ENCODE results near the gene ANKS3. TPM values are rescaled to one million over a fixed set of nuclear protein-coding genes. Genes with fewer than 3 reads are reported as not detected.

ANKS3 gene
- total RNA-seq, 2 donors from 2014 or later: 11.0 to 11.6 TPM

DNA sequence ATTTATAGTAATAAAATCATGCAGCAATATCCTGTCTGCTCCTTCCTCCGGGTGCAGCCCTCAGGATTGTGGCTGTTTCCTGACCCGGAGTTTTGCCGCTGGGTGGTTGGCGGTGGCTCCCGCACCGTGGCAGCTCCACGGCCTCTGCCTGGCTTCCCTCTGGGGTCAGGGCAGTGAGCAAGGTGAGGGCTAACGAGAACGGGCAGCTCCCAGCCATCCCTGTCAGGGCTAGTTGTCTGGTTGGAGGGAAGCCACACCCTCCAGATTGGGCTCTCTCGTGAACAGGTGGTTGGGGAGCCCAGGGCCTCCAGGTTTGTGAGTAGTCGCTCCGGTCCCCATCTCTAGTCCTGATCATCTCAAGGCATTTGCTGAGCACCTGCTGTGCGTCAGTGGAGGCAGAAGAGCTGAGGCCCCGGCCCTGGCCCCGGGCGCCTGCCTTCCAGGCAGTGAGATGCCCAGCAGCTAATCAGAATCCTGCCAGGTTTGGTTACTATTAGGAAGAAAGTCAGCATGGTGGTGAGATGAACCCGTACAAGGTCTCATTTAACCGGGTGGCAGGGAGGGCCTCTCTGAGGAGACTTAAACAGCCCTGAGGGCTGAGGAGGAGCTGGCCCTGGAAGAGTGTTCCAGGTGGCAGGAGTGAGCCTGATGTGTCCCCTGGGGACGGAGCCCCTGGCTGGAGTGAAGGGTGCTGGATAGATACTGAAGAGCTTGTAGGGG lies 43.0 kb downstream of the ANKS3 start:
- intact Hi-C loops (cut with DNase I): no loop called here
- no peak for DNase-seq
- ATAC-seq: no peak

DNA sequence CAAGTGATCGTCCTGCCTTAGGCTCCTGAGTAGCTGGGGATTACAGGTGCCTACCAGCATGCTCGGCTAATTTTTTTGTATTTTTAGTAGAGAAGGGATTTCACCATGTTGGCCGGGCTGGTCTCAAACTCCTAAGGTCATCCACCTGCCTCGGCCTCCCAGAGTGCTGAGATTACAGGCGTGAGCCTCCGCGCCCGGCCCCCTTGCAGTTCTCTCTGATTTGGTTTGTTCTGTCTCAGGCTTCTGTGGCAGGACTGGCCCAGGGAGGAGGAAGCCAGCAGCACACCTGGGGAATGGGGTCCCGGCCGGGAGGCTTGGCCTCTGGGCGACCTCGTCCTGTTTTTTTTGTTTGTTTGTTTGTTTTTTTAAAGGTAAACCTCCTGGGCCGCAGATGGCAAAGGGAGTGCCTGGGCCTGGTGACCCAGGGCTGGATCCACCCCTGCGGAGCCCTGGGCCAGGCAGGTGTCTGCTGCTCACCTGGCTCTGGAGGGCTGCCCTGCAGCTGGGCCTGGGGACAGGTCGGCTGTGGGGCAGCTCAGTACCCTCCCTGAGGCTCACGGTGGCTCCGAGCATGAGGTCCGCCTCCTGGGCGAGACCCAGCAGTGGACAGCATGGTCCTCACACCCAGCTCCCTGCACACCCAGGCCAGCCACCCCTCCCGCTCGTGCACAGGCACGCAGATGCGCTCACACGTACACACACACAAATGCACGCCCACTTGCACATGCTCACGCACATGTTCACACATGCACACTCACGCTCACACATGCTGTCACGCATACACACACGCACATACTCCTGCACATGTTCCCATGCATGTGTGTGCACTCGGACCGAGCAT lies 44.0 kb downstream of the ANKS3 start:
- DNase-seq: no peak
- no peak for ATAC-seq
- intact Hi-C loops (cut with DNase I): no loop called here

DNA sequence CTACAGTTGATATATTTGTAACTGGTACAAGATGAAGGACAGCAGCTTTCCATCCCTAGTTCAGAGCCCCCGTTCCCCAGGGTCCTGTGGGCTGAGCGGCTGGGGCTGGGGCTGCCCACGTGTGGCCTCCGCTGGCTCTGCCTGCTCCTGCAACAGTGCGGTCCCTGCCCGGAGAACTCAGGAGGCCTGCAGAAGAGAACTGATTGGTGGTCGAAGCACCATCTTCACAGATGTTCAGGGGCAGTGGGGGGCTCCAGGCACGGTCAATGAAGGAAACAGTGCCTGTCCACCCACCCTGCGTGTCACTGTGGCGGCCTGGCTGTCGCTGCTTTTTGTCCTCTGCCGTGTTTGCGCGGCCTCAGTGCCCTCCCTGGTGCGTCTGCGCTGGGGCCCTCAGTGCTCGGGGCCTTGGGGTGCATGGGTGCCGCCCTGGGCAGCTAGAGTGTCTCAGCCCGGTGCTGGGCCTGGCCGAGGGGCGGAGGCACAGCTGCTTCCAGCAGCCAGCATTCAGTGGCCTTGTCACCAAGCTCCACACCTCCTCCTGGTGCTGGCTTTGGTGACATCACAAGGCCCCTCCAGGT lies 44.9 kb downstream of the ANKS3 start:
- ATAC-seq (no peak), DNase-seq (no peak)
- intact Hi-C loops (cut with DNase I): no loop called here

DNA sequence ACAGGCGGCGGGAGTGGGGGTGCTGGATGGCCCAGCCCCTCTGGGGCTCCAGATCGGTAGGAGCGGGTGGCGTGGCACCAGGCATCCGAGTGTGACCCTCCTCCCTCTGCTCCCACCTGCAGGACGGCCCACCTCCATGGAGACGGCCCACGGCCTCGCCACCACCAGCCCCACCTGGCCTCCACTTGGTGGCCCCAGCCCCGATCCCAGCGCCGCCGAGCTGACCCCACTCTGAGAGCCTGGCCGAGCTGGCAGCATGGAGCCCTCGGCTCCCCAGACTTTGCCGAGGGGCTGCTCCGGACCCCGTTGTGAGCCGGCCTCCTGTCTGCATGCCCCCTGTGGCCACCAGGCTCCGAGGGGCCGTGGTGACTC lies 45.4 kb downstream of the ANKS3 start:
- DNase-seq (no peak), ATAC-seq (no peak)
- intact Hi-C loops (cut with DNase I): no loop called here

DNA sequence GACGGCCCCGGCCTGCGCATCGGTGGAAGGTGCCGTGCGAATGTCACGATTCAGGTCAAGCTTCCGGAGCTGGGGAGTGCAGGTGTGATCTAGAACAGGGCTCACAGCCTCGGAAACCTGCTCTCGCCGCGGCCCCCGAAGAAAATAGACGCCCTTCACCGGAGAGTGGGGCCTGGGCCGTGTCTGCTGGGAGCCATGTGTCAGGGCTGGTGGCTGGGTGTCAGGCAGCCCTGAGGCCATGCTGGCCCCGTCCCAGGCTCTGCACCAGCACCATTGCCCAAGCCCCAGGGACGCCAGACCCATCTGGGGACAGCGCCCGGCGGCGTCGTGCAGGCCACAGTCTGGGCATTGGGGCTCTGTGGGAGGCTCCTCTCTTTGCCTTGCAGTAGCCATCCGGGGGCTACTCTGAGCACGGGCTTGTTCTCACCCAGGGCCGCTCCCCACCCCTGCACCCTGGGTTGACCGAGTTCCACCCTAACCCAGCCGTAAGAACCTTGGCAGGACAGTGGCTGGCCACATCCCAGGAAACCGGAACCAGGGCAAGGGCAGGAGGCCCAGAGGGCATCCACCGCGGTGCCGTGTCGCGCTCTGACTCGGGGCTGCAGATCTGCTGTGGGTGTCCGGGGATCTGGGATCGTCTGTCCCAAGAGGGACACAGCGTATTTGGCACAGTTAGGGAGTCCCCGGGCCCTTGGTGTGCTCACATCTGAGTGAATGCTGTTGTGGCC lies 46.0 kb downstream of the ANKS3 start:
- intact Hi-C loops (cut with DNase I): no loop called here
- DNase-seq: no peak
- ATAC-seq: peak in 1 of 2 donors; percentile 6

DNA sequence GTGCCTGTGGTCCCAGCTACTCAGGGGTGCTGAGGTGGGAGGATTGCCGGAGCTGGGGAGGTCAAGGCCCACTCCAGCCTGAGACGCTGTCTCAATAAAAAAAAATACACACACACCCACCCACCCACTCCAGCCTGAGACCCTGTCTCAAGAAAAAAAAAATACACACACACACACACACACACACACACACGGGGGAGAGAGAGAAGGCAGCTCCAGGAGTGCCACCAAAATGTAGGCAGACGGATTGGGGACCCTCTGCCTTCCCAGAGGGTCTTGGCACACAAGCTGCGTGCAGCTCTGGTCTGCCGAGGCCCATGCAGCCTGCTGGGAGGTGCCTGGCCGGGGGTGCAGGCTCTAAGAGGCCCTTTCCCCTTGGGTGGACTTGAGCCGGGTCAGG lies 46.7 kb downstream of the ANKS3 start:
- no peak for ATAC-seq
- DNase-seq: no peak
- intact Hi-C loops (cut with DNase I): no loop called here

DNA sequence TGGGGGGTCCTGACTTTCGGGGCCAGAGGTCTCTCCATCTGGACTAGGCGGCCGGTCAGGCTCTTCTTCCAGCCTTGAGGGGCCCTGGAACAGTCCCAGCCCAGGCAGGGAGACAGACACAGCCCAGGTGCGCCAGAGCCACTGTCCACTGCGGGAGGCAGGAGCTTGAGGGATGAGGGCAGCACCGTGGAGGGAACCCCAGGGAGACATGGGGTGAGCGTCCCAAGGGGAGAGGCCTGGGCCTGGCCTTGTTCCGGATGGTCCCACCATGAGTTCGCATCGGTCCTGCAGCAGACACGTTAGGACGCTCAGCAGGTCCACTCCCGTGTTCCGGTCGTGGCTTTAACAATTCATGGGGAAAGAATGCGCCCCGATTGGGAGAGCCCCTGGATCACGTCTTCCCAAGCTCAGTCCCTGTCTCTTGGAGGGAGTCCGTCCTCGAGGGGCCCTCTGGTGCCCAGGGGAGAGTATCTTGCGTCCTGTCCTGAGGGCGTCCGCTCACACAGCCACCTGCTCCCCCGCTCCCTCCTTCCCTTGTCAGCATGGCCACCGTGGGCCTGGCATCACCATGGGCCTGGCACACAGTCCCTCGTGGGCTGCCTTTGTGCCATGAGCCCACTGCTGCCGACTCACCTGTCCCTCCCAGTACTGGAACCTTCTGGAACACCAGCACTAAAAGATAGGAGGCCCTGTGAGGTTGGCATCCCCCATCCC lies 47.4 kb downstream of the ANKS3 start:
- DNase-seq (no peak), ATAC-seq (no peak)
- intact Hi-C loops (cut with DNase I): no loop called here

DNA sequence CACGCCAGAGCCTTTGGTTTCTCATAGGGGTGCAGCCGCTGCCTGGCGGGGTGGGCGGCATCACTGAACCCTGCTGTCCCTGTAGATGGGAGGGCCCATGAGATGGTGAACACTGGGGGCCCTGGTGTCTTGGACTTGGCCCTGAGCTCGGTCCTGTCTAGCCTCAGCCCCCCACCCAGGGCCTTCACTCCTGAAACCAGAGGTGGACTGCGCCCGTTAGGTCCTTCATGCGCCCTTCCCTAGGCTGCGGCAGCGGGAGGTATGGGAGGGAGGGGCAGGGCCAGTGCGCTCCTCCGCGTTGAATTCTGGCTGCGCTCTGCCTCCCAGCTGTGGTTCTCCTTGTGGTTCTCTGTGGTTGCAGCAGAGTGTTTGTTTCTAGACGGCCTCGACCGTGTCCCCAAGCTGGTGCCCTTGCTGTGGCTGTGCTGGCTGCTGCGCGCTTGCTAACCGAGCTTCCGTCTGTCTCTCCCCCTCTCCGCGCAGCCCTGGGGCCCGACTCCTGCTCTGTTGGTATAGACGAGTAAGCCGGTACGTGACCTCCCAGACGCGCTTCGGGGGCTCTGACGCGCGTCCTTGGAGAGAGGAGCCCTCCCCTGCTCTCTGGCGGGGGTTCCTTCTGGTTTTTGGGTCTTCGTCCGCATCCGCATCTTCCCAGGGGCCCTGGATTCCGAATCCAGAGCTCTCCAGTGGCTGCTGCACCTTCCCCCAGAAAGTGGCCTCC lies 48.1 kb downstream of the ANKS3 start:
- ATAC-seq: no peak
- DNase-seq: no peak
- intact Hi-C loops (cut with DNase I): no loop called here

DNA sequence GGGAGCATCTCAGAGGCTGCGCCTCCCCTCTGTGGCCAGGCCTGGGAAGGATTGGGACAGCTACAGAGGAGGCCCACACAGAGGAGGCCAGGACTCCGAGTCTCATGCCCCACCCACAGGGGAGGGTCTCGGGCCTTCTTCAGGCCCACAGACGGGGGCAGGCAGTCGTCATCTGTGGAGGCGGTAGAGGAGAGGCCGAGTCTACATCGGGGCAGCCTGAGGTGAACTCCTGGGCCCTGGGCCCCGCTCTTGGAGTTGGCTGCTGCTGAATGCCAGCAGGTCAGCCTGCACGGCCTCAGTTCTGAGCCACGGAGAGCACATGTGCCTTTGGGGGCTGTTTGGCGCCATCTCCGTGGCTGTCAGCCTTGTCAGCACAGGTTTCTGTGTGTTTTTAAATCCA lies 48.8 kb downstream of the ANKS3 start:
- ATAC-seq: no peak
- DNase-seq: no peak
- intact Hi-C loops (cut with DNase I): no loop called here

DNA sequence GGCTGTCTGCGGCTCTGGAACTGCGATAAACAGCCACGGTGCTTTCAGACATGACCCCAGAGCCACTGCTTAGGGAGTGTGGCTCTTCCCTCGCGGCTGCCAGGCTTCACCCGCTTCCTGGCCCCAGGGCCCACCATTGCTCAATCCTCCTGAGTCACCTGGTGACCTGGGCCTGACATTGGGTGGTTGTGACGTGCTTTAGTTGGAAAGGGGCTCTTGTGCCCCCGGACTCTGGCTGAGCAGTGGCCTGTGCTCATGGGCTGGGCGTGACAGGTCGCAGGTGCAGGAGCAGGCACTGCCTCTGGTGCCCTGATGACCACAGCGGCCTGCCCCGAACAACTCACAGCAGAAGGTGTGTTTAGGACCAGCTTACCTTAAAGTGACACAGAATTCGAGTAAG lies 49.3 kb downstream of the ANKS3 start:
- ATAC-seq (no peak), DNase-seq (no peak)
- intact Hi-C loops (cut with DNase I): no loop called here

DNA sequence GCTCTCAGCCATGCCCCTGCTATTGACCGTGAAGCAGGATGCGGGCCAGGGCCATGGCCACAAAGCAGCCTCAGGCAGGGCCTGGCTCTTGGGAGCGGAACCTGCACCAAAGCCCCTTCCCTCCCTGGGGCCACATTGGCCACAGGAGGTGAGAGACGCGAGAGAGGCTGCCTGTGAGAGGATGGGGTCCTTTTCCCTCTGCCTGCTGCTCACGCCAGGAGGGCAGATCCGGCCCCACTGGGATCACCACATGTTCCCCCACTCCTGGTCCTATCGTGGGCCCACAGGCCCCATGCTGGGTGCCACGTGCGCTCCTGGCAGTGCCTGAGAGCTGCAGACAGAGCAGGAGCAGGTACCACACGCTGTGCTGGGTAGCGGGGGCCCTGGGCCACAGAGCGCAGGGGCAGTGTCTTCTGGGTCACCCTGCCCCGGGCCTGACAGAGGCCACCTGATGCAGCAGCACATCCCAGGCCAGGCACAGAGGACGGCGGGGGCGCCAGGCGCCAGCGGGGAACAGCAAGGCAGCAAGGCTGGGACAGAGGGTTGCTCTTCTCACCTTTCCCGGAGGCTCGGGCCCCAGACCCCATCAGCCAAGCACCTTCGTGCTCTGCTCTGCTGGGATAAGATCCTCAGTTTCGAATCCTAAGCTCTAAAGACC lies 49.9 kb downstream of the ANKS3 start:
- no peak for ATAC-seq
- intact Hi-C loops (cut with DNase I): no loop called here
- no peak for DNase-seq

DNA sequence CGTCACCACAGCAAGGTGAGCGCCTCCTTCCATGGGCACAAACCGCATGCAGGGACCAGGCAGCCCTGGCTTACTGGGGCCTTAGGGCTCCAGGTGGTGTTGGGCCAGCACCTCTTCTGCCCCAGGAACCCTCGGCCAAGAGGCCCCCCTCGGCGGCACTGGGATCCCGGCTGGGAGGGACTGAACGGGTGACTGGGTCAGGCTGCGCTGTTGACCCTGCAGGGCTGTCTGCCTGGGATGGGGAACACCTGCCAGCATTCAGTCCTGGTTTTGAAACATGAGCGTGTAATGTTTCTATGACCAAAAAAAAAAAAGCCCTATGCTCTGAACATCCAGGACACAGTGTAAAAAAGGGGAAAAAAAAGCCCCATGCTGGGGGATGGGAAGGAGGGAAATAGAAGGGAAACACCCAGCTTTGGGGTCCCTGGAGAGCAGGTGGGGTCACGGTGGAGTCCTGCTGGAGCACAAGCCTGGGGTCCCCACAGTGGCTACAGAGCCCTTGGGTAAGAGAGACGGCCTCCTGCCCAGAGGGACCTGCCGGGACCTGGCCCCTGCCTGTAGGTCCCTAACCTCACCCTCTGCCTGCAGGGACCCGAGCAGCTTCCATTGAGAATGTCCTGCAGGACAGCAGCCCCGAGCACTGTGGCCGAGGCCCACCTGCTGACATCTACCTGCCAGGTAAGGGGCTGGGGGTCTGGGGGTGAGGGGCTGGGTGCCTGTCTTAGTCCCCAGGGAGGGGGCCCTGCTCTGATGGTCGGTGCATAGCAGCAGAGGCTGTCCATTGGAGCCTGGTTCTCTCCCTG lies 50.6 kb downstream of the ANKS3 start:
- intact Hi-C loops (cut with DNase I): no loop called here
- ATAC-seq (no peak), DNase-seq (no peak)

DNA sequence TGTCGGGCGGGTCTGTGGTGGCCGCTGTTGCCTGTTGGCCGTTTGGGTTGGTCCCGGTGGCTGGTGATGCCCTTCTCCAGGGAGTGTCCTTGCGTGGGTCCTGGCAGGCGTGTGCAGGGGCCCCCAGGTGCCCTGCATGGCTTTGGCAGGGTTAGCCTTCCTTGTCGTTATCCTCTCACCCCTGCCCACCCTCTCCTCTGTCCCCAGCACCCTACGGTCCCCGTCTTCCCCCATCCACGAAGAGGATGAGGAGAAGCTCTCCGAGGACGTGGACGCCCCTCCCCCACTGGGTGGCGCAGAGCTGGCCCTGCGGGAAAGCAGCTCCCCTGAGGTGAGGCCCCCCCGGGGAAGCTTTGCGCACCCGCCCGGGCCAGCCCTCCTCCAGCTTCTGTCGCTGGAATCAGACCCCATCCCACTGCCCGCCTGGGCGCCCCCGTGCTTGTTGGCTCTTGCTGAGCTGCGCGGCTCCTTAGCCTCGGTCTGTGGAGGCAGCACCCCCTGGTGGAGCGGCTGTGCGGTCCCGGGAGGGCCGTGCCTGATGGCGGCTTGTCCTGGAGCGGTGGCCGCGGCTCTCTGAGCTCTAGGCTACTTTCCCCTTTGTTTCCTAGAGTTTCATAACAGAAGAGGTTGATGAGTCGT lies 51.3 kb downstream of the ANKS3 start:
- ATAC-seq (no peak), DNase-seq (no peak)
- intact Hi-C loops (cut with DNase I): no loop called here

DNA sequence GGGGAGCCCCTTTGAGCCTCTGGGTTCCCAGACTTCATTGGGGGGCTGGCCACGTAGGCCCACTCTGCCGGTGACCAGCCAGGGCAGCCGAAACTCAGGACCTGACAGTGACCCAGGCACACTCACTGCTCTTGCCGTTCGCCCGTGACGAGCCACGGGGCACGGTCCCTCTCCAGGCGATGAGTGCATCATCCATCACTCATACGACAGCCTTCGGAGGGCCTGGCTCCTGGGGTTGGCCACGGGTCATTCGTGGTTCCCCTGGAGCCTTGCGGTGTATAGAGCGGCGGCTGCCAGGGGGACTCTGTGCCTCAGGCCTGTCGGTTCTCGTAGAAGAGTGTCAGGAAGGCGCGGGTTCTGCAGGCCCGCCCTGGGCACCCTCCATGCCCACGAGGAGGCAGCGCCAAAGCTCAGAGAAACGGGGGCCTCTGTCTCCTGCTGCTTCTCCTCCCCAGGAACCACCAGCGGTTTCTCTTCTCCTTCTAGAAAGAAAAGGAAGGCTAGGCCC lies 51.9 kb downstream of the ANKS3 start:
- ATAC-seq (no peak), DNase-seq (no peak)
- intact Hi-C loops (cut with DNase I): no loop called here

DNA sequence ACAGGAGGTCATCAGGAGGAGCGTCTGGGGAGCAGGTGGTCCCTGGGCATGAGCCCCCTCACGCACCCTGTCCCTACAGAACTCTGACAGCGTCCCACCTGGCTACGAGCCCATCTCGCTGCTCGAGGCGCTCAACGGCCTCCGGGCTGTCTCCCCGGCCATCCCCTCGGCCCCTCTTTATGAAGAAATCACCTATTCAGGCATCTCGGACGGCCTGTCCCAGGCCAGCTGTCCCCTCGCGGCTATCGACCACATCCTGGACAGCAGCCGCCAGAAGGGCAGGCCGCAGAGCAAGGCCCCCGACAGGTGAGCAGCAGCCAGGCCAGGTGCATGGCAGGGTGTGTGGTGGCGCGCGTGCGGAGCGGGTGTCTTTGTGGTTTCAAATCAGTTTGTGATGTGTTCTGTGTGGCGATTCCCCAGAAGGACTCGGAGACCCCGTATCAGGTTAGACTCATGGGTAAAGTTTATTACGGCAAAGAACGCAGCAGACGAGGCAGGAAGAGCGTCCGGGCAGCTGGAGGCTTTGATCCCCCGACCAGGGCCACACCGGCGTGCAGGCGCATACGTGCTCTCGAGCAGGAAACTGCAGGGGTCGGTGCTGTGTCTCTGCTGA lies 52.5 kb downstream of the ANKS3 start:
- ATAC-seq (no peak), DNase-seq (no peak)
- intact Hi-C loops (cut with DNase I): no loop called here
